A673 (cell line): ENCODE results near the gene TSHR. TPM values are rescaled to one million over a fixed set of nuclear protein-coding genes. Genes with fewer than 3 reads are reported as not detected.

ENCODE experiments used
- BruUV-seq: library from RNA; stranded (reverse); fragments of 400-500 nt; replicated peaks from 2 replicates; lab custom pipeline; 2021; lab: Mats Ljungman, UMichigan
- CTCF ChIA-PET: fragments of 300-600 bp; sonication (Branson Sonifier 250); formaldehyde crosslinking; loops from one replicate; lab custom pipeline; 2022; ENCODE audit warnings: antibody characterized with exemption; lab: Charles Lee
- POLR2A ChIA-PET: fragments of 300-600 bp; sonication (Branson Sonifier 250); formaldehyde crosslinking; loops from one replicate; lab custom pipeline; 2022; ENCODE audit warnings: antibody characterized with exemption; ENCODE audit not compliant: low non-redundant PET; lab: Charles Lee
- DNase-seq: peaks from one replicate; pipeline ENCODE4 v3.0.0-alpha.2; 2015; ENCODE audit warnings: low spot score
- H3K27ac ChIP-seq: fragments of 200-600 bp; sonication (generic); 2 replicates; pipeline ENCODE4 v1.5.1; 2016; ENCODE audit warnings: mixed run types, low read depth, mild to moderate bottlenecking, mixed read lengths, antibody characterized with exemption, low read length; ENCODE audit not compliant: poor library complexity, severe bottlenecking
- H3K27me3 ChIP-seq: fragments of 200-600 bp; sonication (generic); replicated peaks from 2 replicates; pipeline ENCODE4 v1.6.1; 2017; ENCODE audit warnings: mixed run types, low read depth, mild to moderate bottlenecking, mixed read lengths, antibody characterized with exemption, low read length; ENCODE audit not compliant: insufficient read depth, poor library complexity
- H3K36me3 ChIP-seq: fragments of 200-600 bp; sonication (generic); 2 replicates; pipeline ENCODE4 v1.6.1; 2016; ENCODE audit warnings: mixed run types, mild to moderate bottlenecking, mixed read lengths, antibody characterized with exemption, low read length; ENCODE audit not compliant: insufficient read depth, poor library complexity, severe bottlenecking
- H3K4me1 ChIP-seq: fragments of 200-600 bp; sonication (generic); 2 replicates; pipeline ENCODE4 v1.6.1; 2017; ENCODE audit warnings: mixed run types, mild to moderate bottlenecking, mixed read lengths, antibody characterized with exemption, low read length; ENCODE audit not compliant: insufficient read depth, poor library complexity, severe bottlenecking
- H3K4me3 ChIP-seq: fragments of 200-600 bp; sonication (generic); 2 replicates; pipeline ENCODE4 v1.5.1; 2016; ENCODE audit warnings: low read depth, mixed run types, mild to moderate bottlenecking, mixed read lengths, low read length; ENCODE audit not compliant: poor library complexity, severe bottlenecking
- H3K9me3 ChIP-seq: fragments of 200-600 bp; sonication (generic); 2 replicates; pipeline ENCODE4 v1.6.1; 2016; ENCODE audit warnings: mixed run types, low read depth, mild to moderate bottlenecking, mixed read lengths, antibody characterized with exemption, low read length; ENCODE audit not compliant: poor library complexity, severe bottlenecking
- EZH2 ChIP-seq: fragments of 200-600 bp; sonication (generic); IDR thresholded peaks from 2 replicates; pipeline ENCODE4 v1.6.1; 2017; ENCODE audit warnings: borderline replicate concordance, low read depth, mild to moderate bottlenecking, mixed read lengths, antibody characterized with exemption, low read length; ENCODE audit not compliant: poor library complexity, severe bottlenecking
- intact Hi-C: fragments of 100-400 bp; cut with micrococcal nuclease; formaldehyde crosslinking; loops from one replicate; pipeline ENCODE4 v1.10.0; 2022; ENCODE audit not compliant: unreplicated experiment
- total RNA-seq: library from RNA; stranded (reverse); gene quantifications from 2 replicates; pipeline ENCODE4 v1.2.3, GENCODE V29; 2021
- TF ChIP-seq, protein P1 (sequence below): fragments of 300-800, 200-600 bp; sonication (generic); conservative IDR thresholded peaks from 2 replicates; pipeline ENCODE4 v1.5.1; 2017; ENCODE audit warnings: low read depth, mild to moderate bottlenecking, antibody characterized with exemption, low read length, moderate library complexity, mixed read lengths

Gene TSHR
- total RNA-seq, 1 experiment from 2014 or later = not detected

GRCh38 chr14:81187832-81188522, 232.6 kb downstream of the TSHR start:
- Histone ChIP-seq H3K4me3 (no peak overlapping the region), H3K9me3 (no peaks in the 10 kb centered on the region), H3K27ac (no peak overlapping the region), H3K4me1 (peaks cover 4% of the 10 kb centered on the region), H3K36me3 (peaks cover 30% of the 10 kb centered on the region), H3K27me3 (no peaks in the 10 kb centered on the region)
- ChIA-PET CTCF (no interaction called here), POLR2A (interaction anchor here (0.7 kb wide), 1 partner anchor 22 kb away, joined by 7 read pairs; no protein-coding TSS in a partner anchor)
- no TSS peak for BruUV-seq
- DNase-seq = no peak
- TF ChIP-seq, protein P1, sequence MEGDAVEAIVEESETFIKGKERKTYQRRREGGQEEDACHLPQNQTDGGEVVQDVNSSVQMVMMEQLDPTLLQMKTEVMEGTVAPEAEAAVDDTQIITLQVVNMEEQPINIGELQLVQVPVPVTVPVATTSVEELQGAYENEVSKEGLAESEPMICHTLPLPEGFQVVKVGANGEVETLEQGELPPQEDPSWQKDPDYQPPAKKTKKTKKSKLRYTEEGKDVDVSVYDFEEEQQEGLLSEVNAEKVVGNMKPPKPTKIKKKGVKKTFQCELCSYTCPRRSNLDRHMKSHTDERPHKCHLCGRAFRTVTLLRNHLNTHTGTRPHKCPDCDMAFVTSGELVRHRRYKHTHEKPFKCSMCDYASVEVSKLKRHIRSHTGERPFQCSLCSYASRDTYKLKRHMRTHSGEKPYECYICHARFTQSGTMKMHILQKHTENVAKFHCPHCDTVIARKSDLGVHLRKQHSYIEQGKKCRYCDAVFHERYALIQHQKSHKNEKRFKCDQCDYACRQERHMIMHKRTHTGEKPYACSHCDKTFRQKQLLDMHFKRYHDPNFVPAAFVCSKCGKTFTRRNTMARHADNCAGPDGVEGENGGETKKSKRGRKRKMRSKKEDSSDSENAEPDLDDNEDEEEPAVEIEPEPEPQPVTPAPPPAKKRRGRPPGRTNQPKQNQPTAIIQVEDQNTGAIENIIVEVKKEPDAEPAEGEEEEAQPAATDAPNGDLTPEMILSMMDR = no peak
- TF ChIP-seq EZH2 = no peak
- intact Hi-C loops = loop anchor here (10.0 kb wide), 1 partner anchor 277 kb away; no protein-coding TSS in a partner anchor

DNA sequence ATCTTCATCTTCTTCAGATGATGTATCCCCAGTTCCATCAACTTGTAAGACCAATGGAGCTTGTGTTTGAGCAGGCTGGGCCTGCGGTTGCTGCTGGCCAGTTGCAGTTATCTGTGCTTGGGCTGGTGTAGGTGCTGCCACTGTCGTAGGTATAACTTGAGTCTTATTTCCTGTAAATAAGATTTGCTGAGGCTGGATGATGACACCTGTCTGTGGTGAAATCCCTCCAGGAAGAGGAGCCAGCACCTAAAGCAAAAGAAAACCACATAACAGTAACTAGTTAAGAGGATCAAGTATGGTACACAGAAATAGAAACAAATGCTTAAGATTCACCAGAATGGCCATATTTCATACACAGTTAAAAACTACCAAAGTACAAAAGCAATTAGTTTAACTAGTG, 237.2 kb downstream of the TSHR start:
- CTCF ChIA-PET = no interaction called here
- Histone ChIP-seq H3K27ac (no peak overlapping the region), H3K4me3 (no peak overlapping the region), H3K9me3 (no peaks in the 10 kb centered on the region), H3K4me1 (no peaks in the 10 kb centered on the region), H3K27me3 (no peaks in the 10 kb centered on the region), H3K36me3 (peaks cover 47% of the 10 kb centered on the region)
- DNase-seq = no peak
- no TSS peak for BruUV-seq
- TF ChIP-seq, protein P1 = no peak
- TF ChIP-seq EZH2 = no peak
- POLR2A ChIA-PET = no interaction called here
- intact Hi-C loops = no loop called here

- H3K9me3 ChIP-seq = no peaks in the 10 kb centered on the region
- CTCF ChIA-PET = no interaction called here
- no peak for TF ChIP-seq EZH2
- TF ChIP-seq, protein P1 = no peak
- no peaks in the 10 kb centered on the region for H3K4me1 ChIP-seq
- H3K4me3 ChIP-seq = no peak overlapping the region
- no peaks in the 10 kb centered on the region for H3K27me3 ChIP-seq
- H3K27ac ChIP-seq = no peak overlapping the region
- DNase-seq = no peak
- POLR2A ChIA-PET = no interaction called here
- intact Hi-C loops = no loop called here
- no TSS peak for BruUV-seq
- H3K36me3 ChIP-seq = peaks cover 47% of the 10 kb centered on the region
These were observed 238.7 kb downstream of the TSHR start for GRCh38 chr14:81193924-81194633.

Other genes starting within 250 kb of the TSHR start
- gene CEP128, start 13.9 kb upstream of the TSHR start, total RNA-seq = 27.3 and 35.7 TPM in 2 replicates